ES-I3 (cell line): ENCODE data around the gene BAD.

Source experiments
- H3K36me3 ChIP-seq: 2 replicates; pipeline ENCODE4 v1.6.1; 2013; ENCODE audit warnings: mild to moderate bottlenecking, low read length, control low read depth, moderate library complexity; ENCODE audit not compliant: insufficient read depth
- H3K4me1 ChIP-seq: 2 replicates; pipeline ENCODE4 v1.6.1; 2013; ENCODE audit warnings: mild to moderate bottlenecking, control low read depth, low read length; ENCODE audit not compliant: insufficient read depth
- H3K9ac ChIP-seq: 2 replicates; pipeline ENCODE4 v1.6.1; 2013; ENCODE audit warnings: low read depth, mild to moderate bottlenecking, low read length, moderate library complexity
- H3K9me3 ChIP-seq: 2 replicates; pipeline ENCODE4 v1.6.1; 2013; ENCODE audit warnings: mild to moderate bottlenecking, low read length, moderate library complexity; ENCODE audit not compliant: control insufficient read depth, insufficient read depth

BAD gene

GRCh38 chr11:64266339-64266738 lies 18.1 kb downstream of the BAD start:
- peaks cover 4% of the 10 kb centered on the region for H3K36me3 ChIP-seq
- no peak overlapping the region for H3K9ac ChIP-seq
- H3K4me1 ChIP-seq: peaks cover 14% of the 10 kb centered on the region; the same call in 1 of the 2 replicates
- H3K9me3 ChIP-seq: no peaks in the 10 kb centered on the region

GRCh38 chr11:64265176-64266160 lies 19.0 kb downstream of the BAD start:
- peaks cover 14% of the 10 kb centered on the region; the same call in 1 of the 2 replicates for H3K4me1 ChIP-seq

GRCh38 chr11:64264371-64264852 lies 20.1 kb downstream of the BAD start:
- Histone ChIP-seq H3K9me3 (no peaks in the 10 kb centered on the region), H3K4me1 (peaks cover 14% of the 10 kb centered on the region; the same call in 1 of the 2 replicates), H3K36me3 (peaks cover 4% of the 10 kb centered on the region), H3K9ac (no peak overlapping the region)

More at GRCh38 chr11:64265176-64266160, 19.0 kb downstream of the BAD start:
- H3K9ac ChIP-seq: no peak overlapping the region
- H3K9me3 ChIP-seq: no peaks in the 10 kb centered on the region
- H3K36me3 ChIP-seq: peaks cover 4% of the 10 kb centered on the region

- H3K9me3 ChIP-seq: no peaks in the 10 kb centered on the region
- H3K9ac ChIP-seq: no peak overlapping the region
- peaks cover 14% of the 10 kb centered on the region; the same call in 1 of the 2 replicates for H3K4me1 ChIP-seq
- H3K36me3 ChIP-seq: peaks cover 4% of the 10 kb centered on the region
Measured at GRCh38 chr11:64263947-64264317, 20.5 kb downstream of the BAD start.

GRCh38 chr11:64263021-64263946 lies 21.2 kb downstream of the BAD start:
- Histone ChIP-seq H3K4me1 (peaks cover 11% of the 10 kb centered on the region; the same call in 1 of the 2 replicates), H3K9me3 (no peaks in the 10 kb centered on the region), H3K36me3 (peaks cover 4% of the 10 kb centered on the region), H3K9ac (no peak overlapping the region)

- Histone ChIP-seq H3K4me1 (peaks cover 9% of the 10 kb centered on the region; the same call in 1 of the 2 replicates), H3K36me3 (peaks cover 4% of the 10 kb centered on the region)
Measured at GRCh38 chr11:64262271-64263002, 22.0 kb downstream of the BAD start.

GRCh38 chr11:64261556-64262080 lies 22.8 kb downstream of the BAD start:
- Histone ChIP-seq H3K36me3 (peaks cover 4% of the 10 kb centered on the region), H3K9me3 (no peaks in the 10 kb centered on the region), H3K9ac (no peak overlapping the region), H3K4me1 (peaks cover 9% of the 10 kb centered on the region; the same call in 1 of the 2 replicates)

More at GRCh38 chr11:64262271-64263002, 22.0 kb downstream of the BAD start:
- H3K9ac ChIP-seq: no peak overlapping the region
- no peaks in the 10 kb centered on the region for H3K9me3 ChIP-seq

- H3K4me1 ChIP-seq: peaks cover 9% of the 10 kb centered on the region; the same call in 1 of the 2 replicates
- no peak overlapping the region for H3K9ac ChIP-seq
- H3K9me3 ChIP-seq: no peaks in the 10 kb centered on the region
- peaks cover 11% of the 10 kb centered on the region for H3K36me3 ChIP-seq
Measured at GRCh38 chr11:64260147-64260708, 24.2 kb downstream of the BAD start.

GRCh38 chr11:64259533-64260067 lies 24.9 kb downstream of the BAD start:
- H3K36me3 ChIP-seq: peaks cover 11% of the 10 kb centered on the region
- H3K9me3 ChIP-seq: no peaks in the 10 kb centered on the region
- H3K4me1 ChIP-seq: peaks cover 9% of the 10 kb centered on the region; the same call in 1 of the 2 replicates
- no peak overlapping the region for H3K9ac ChIP-seq

GRCh38 chr11:64258946-64259532 lies 25.4 kb downstream of the BAD start:
- no peak overlapping the region for H3K9ac ChIP-seq
- H3K36me3 ChIP-seq: peaks cover 11% of the 10 kb centered on the region
- no peaks in the 10 kb centered on the region for H3K9me3 ChIP-seq
- peaks cover 9% of the 10 kb centered on the region; the same call in 1 of the 2 replicates for H3K4me1 ChIP-seq

GRCh38 chr11:64258356-64258755 lies 26.1 kb downstream of the BAD start:
- Histone ChIP-seq H3K36me3 (peaks cover 11% of the 10 kb centered on the region), H3K4me1 (peaks cover 3% of the 10 kb centered on the region; the same call in 1 of the 2 replicates), H3K9ac (no peak overlapping the region), H3K9me3 (no peaks in the 10 kb centered on the region)

- Histone ChIP-seq H3K4me1 (0 out of 2 replicates have a peak, but pooled peaks cover 3% of the 10 kb centered on the region), H3K36me3 (peaks cover 7% of the 10 kb centered on the region), H3K9ac (no peak overlapping the region), H3K9me3 (no peaks in the 10 kb centered on the region)
Measured at GRCh38 chr11:64256300-64256699, 28.2 kb downstream of the BAD start.
